PC-9 (cell line): ENCODE results near the gene VPS8. TPM values are rescaled to one million over a fixed set of nuclear protein-coding genes. Genes with fewer than 3 reads are reported as not detected.

Experiments used
- BruUV-seq: library from RNA; stranded (reverse); fragments of 400-500 nt; replicated peaks from 2 replicates; lab custom pipeline; 2021; lab: Mats Ljungman, UMichigan
- CTCF ChIA-PET: fragments of 300-600 bp; sonication (Branson Sonifier 250); formaldehyde crosslinking; loops from one replicate; lab custom pipeline; 2022; ENCODE audit warnings: antibody characterized with exemption; lab: Charles Lee
- POLR2A ChIA-PET: fragments of 300-600 bp; sonication (Branson Sonifier 250); formaldehyde crosslinking; loops from one replicate; lab custom pipeline; 2022; ENCODE audit warnings: antibody characterized with exemption; ENCODE audit not compliant: unreplicated experiment; lab: Charles Lee
- DNase-seq, 2 experiments: peaks; one replicate each; pipeline versions ENCODE4 v3.0.0 to v3.0.0-alpha.2; 2015 to 2022; ENCODE audit warnings: mixed read lengths in 1 of 2
- H2AFZ ChIP-seq: fragments of 200-600 bp; sonication (generic); 2 replicates; pipeline ENCODE4 v1.8.1; 2017; ENCODE audit warnings: antibody characterized with exemption
- H3F3A ChIP-seq: fragments of 200-600 bp; sonication (generic); 2 replicates; pipeline ENCODE4 v1.8.1; 2017; ENCODE audit warnings: antibody characterized with exemption, mild to moderate bottlenecking, low read depth; ENCODE audit not compliant: insufficient read depth
- H3K27ac ChIP-seq: fragments of 200-600 bp; sonication (generic); 2 replicates; pipeline ENCODE4 v1.6.1; 2016; ENCODE audit warnings: mixed run types
- H3K27me3 ChIP-seq: fragments of 200-600 bp; sonication (generic); 2 replicates; pipeline ENCODE4 v1.6.1; 2016; ENCODE audit warnings: low read depth, mixed run types; ENCODE audit not compliant: insufficient read depth
- H3K36me3 ChIP-seq: fragments of 200-600 bp; sonication (generic); 2 replicates; pipeline ENCODE4 v1.6.1; 2016; ENCODE audit warnings: low read depth, mixed run types
- H3K4me1 ChIP-seq: fragments of 200-600 bp; sonication (generic); replicated peaks from 2 replicates; pipeline ENCODE4 v1.6.1; 2016; ENCODE audit warnings: mixed run types; ENCODE audit not compliant: insufficient read depth
- H3K4me2 ChIP-seq: fragments of 200-600 bp; sonication (generic); 2 replicates; pipeline ENCODE4 v1.6.1; 2017; ENCODE audit warnings: mixed run types
- H3K4me3 ChIP-seq: fragments of 200-600 bp; sonication (generic); 2 replicates; pipeline ENCODE4 v1.6.1; 2016; ENCODE audit warnings: mixed run types
- H3K79me2 ChIP-seq: fragments of 200-600 bp; sonication (generic); 2 replicates; pipeline ENCODE4 v1.6.1; 2017; ENCODE audit warnings: low read depth, mixed run types
- H3K9me2 ChIP-seq: fragments of 200-600 bp; sonication (generic); 2 replicates; pipeline ENCODE4 v1.8.1; 2017; ENCODE audit warnings: mild to moderate bottlenecking; ENCODE audit not compliant: insufficient read depth
- H3K9me3 ChIP-seq: fragments of 200-600 bp; sonication (generic); 2 replicates; pipeline ENCODE4 v1.8.1; 2016; ENCODE audit warnings: low read depth; ENCODE audit not compliant: insufficient read depth
- H4K20me1 ChIP-seq: fragments of 200-600 bp; sonication (generic); 2 replicates; pipeline ENCODE4 v1.8.1; 2017; ENCODE audit not compliant: insufficient read depth
- EZH2 ChIP-seq: fragments of 200-600 bp; sonication (generic); IDR thresholded peaks from 2 replicates; pipeline ENCODE4 v1.8.0; 2017; ENCODE audit warnings: antibody characterized with exemption, low read depth
- intact Hi-C: fragments of 100-400 bp; cut with micrococcal nuclease; formaldehyde crosslinking; loops from one replicate; pipeline ENCODE4 v1.10.0; 2022; ENCODE audit not compliant: unreplicated experiment
- total RNA-seq: library from RNA; stranded (reverse); gene quantifications from 2 replicates; pipeline ENCODE4 v1.2.3, GENCODE V29; 2021
- TF ChIP-seq, protein P1 (sequence below): fragments of 200-600 bp; sonication (generic); conservative IDR thresholded peaks from 2 replicates; pipeline ENCODE4 v1.6.1; 2017; ENCODE audit warnings: mixed run types, antibody characterized with exemption, mild to moderate bottlenecking, moderate library complexity

VPS8 gene
- total RNA-seq, 1 experiment from 2014 or later = 80.8 TPM

DNA sequence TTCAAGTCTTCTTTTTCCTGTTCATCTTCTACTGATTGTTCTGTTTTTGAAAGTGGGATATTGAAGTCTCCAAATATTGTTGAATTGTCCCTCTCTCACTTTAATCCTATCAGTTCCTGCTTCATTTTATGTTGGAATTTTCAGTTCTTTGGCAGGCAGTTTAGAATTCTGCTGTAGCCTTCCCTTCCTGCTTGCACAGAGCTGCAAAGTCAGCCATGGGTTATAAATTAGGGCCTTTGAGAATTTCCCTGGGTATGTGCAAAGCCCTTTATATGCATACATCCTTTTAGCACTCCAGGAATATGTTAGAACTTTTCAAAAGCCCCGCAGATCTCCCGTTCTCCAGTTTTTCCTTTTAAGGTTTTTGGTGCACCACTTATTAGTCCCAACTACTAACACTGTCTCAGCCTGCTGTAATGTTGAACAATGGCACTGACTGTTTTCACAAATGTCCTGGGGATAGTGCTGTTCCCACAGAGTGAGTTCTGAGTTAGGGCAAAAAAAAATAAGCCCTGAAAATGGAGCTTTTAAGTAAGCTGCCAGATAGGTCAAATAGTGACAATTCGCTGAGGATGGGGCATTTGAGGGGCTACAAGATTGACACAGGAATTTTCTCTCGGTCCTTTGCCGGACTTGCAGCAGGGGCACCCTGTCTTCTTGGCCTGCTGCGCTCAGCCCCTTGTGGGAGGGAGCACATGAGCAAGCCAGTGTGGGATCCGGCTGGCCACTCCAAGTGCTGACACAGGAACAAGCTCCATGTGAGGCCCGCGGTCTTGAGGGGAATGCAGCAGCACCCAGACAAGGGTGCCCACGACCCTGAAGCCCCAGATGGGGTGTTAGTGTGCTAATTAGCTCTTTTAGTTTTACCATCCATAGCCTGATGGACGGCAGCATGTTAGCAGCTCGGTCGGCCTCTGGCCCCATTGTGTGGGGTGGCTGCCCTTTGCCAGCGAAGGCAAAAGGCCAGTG is 96.0 kb downstream of the VPS8 start:
- Histone ChIP-seq H3K4me3 (no peak overlapping the region), H3K4me2 (no peak overlapping the region), H3F3A (no peaks in the 10 kb centered on the region), H3K9me3 (no peaks in the 10 kb centered on the region; the same call in 1 of the 2 replicates), H3K36me3 (no peaks in the 10 kb centered on the region), H3K79me2 (no peaks in the 10 kb centered on the region), H3K9me2 (no peaks in the 10 kb centered on the region), H2AFZ (no peak overlapping the region), H3K27ac (no peak overlapping the region), H3K4me1 (no peaks in the 10 kb centered on the region), H4K20me1 (no peaks in the 10 kb centered on the region), H3K27me3 (no peaks in the 10 kb centered on the region)
- TF ChIP-seq, protein P1, sequence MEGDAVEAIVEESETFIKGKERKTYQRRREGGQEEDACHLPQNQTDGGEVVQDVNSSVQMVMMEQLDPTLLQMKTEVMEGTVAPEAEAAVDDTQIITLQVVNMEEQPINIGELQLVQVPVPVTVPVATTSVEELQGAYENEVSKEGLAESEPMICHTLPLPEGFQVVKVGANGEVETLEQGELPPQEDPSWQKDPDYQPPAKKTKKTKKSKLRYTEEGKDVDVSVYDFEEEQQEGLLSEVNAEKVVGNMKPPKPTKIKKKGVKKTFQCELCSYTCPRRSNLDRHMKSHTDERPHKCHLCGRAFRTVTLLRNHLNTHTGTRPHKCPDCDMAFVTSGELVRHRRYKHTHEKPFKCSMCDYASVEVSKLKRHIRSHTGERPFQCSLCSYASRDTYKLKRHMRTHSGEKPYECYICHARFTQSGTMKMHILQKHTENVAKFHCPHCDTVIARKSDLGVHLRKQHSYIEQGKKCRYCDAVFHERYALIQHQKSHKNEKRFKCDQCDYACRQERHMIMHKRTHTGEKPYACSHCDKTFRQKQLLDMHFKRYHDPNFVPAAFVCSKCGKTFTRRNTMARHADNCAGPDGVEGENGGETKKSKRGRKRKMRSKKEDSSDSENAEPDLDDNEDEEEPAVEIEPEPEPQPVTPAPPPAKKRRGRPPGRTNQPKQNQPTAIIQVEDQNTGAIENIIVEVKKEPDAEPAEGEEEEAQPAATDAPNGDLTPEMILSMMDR = no peak
- no peak for TF ChIP-seq EZH2
- ChIA-PET POLR2A (interaction anchor here (0.6 kb wide), 1 partner anchor 1158 kb away, joined by 5 read pairs; no protein-coding TSS in a partner anchor), CTCF (no interaction called here)
- no TSS peak for BruUV-seq
- DNase-seq = no peak
- intact Hi-C loops = no loop called here

DNA sequence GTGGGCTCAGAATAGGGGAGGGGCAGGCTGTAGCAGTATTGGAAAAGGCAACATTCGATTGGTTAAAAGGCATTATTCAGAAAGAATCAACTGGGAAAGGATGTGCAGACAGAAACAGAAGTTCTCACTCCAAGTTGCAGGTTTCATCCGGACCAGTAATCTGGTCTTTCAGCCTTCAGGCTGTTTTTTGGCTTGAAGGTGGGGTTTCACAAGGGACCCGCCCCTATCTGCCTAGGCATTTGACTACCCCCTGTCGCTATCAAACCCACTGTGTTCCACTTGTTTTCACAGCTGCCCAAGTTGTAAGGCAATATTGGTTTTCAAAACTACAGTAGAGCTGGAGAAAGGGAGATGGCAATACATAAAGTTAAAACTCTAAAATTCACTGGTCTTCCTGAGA is 96.9 kb downstream of the VPS8 start:
- H3K36me3 ChIP-seq = no peaks in the 10 kb centered on the region
- no peaks in the 10 kb centered on the region for H3K27me3 ChIP-seq
- no peak overlapping the region for H3K4me2 ChIP-seq
- ChIA-PET POLR2A (no interaction called here), CTCF (no interaction called here)
- H2AFZ ChIP-seq = no peak overlapping the region
- H3F3A ChIP-seq = no peaks in the 10 kb centered on the region
- no peak overlapping the region for H3K4me3 ChIP-seq
- no peaks in the 10 kb centered on the region for H4K20me1 ChIP-seq
- TF ChIP-seq, protein P1 = no peak
- TF ChIP-seq EZH2 = no peak
- no peak for DNase-seq
- H3K9me2 ChIP-seq = no peaks in the 10 kb centered on the region
- no TSS peak for BruUV-seq
- H3K79me2 ChIP-seq = no peaks in the 10 kb centered on the region
- no peak overlapping the region for H3K27ac ChIP-seq
- intact Hi-C loops = no loop called here
- H3K9me3 ChIP-seq = no peaks in the 10 kb centered on the region
- H3K4me1 ChIP-seq = no peaks in the 10 kb centered on the region

DNA sequence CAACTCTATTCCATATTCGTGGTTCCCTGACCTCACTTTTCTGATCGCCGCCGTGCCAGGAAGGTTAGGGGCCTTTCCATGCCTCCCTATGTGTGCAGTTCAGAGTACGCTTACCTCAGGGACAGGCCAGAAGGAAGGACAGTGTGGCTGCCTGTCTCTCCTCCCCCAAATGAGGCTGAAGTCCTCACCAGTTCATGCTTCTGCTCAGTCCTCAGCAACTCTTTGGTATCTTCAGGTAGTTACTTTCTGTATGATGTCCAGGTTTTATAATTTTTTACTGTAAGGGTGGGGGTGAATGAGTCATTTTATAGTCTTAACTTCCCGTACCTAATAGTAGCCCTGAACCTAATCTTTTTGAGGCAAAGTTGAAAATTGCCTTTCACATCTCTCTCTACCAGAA is 98.7 kb downstream of the VPS8 start:
- Histone ChIP-seq H3K9me3 (no peaks in the 10 kb centered on the region), H3K4me3 (no peak overlapping the region), H3K27me3 (no peaks in the 10 kb centered on the region), H3K79me2 (no peaks in the 10 kb centered on the region), H4K20me1 (no peaks in the 10 kb centered on the region), H3K36me3 (no peaks in the 10 kb centered on the region), H2AFZ (no peak overlapping the region), H3K4me2 (no peak overlapping the region), H3K27ac (no peak overlapping the region), H3K9me2 (no peaks in the 10 kb centered on the region), H3K4me1 (no peaks in the 10 kb centered on the region), H3F3A (no peaks in the 10 kb centered on the region)
- POLR2A ChIA-PET = no interaction called here
- no peak for DNase-seq
- no TSS peak for BruUV-seq
- TF ChIP-seq, protein P1 = no peak
- no peak for TF ChIP-seq EZH2
- CTCF ChIA-PET = no interaction called here
- intact Hi-C loops = no loop called here
